Osteocyte (in vitro differentiated cells): ENCODE measurements around the gene PTPRR. TPM values are rescaled to one million over a fixed set of nuclear protein-coding genes. Genes with fewer than 3 reads are reported as not detected.

Experiments used
- DNase-seq: peaks from one replicate; pipeline ENCODE4 v3.0.0; 2021; ENCODE audit warnings: mixed read lengths; ENCODE audit not compliant: unreplicated experiment; ENCODE audit errors: extremely low spot score
- H3K27ac Mint-ChIP-seq: one replicate; pipeline ENCODE4 v1.8.0; 2021; ENCODE audit warnings: mild to moderate bottlenecking, mixed read lengths; ENCODE audit not compliant: unreplicated experiment
- H3K27me3 Mint-ChIP-seq: one replicate; pipeline ENCODE4 v1.8.0; 2021; ENCODE audit warnings: mixed read lengths; ENCODE audit not compliant: unreplicated experiment
- H3K36me3 Mint-ChIP-seq: one replicate; pipeline ENCODE4 v1.8.0; 2021; ENCODE audit warnings: mixed read lengths; ENCODE audit not compliant: unreplicated experiment
- H3K4me1 Mint-ChIP-seq: one replicate; pipeline ENCODE4 v1.8.0; 2021; ENCODE audit warnings: mixed read lengths; ENCODE audit not compliant: unreplicated experiment
- H3K4me3 Mint-ChIP-seq: one replicate; pipeline ENCODE4 v1.8.0; 2021; ENCODE audit warnings: mild to moderate bottlenecking, moderate library complexity, mixed read lengths; ENCODE audit not compliant: unreplicated experiment
- H3K9me3 Mint-ChIP-seq: one replicate; pipeline ENCODE4 v1.8.0; 2021; ENCODE audit warnings: mixed read lengths; ENCODE audit not compliant: unreplicated experiment
- total RNA-seq: library from RNA; stranded (reverse); gene quantifications from 2 replicates; pipeline ENCODE4 v1.2.1, GENCODE V29; 2021
- TF ChIP-seq, protein P1 (sequence below): fragments of 200-600 bp; sonication (generic); IDR thresholded peaks from 2 replicates; pipeline ENCODE4 v1.5.0; 2021; ENCODE audit warnings: antibody characterized with exemption, mild to moderate bottlenecking, moderate library complexity

The PTPRR gene
- total RNA-seq, 1 donor from 2014 or later, result 0.21 TPM

DNA sequence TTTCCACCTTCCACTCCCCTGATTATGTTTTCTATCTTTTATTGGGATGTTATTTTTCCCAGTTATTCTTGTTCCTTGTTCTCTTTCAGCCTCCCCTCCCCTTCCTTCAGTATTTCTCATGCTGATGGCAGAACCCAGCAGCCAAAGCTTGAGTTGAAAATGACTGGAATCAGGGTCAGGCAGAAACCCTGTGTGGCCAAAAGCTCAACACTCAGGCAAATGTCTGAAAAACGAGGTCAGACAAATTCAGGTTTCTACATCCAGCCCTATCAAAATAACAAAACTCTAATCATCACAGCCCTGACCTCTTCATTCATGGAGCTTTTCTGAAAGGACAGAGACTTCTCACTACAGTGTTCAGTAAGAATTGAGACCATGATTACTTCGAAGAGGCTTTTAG lies 134.6 kb downstream of the PTPRR start:
- Mint-ChIP-seq H3K4me3 (no peak overlapping the region), H3K27ac (no peak overlapping the region), H3K27me3 (peaks cover 23% of the 10 kb centered on the region), H3K36me3 (no peaks in the 10 kb centered on the region), H3K4me1 (no peaks in the 10 kb centered on the region), H3K9me3 (no peaks in the 10 kb centered on the region)
- DNase-seq, result no peak
- TF ChIP-seq, protein P1, sequence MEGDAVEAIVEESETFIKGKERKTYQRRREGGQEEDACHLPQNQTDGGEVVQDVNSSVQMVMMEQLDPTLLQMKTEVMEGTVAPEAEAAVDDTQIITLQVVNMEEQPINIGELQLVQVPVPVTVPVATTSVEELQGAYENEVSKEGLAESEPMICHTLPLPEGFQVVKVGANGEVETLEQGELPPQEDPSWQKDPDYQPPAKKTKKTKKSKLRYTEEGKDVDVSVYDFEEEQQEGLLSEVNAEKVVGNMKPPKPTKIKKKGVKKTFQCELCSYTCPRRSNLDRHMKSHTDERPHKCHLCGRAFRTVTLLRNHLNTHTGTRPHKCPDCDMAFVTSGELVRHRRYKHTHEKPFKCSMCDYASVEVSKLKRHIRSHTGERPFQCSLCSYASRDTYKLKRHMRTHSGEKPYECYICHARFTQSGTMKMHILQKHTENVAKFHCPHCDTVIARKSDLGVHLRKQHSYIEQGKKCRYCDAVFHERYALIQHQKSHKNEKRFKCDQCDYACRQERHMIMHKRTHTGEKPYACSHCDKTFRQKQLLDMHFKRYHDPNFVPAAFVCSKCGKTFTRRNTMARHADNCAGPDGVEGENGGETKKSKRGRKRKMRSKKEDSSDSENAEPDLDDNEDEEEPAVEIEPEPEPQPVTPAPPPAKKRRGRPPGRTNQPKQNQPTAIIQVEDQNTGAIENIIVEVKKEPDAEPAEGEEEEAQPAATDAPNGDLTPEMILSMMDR, result no peak

DNA sequence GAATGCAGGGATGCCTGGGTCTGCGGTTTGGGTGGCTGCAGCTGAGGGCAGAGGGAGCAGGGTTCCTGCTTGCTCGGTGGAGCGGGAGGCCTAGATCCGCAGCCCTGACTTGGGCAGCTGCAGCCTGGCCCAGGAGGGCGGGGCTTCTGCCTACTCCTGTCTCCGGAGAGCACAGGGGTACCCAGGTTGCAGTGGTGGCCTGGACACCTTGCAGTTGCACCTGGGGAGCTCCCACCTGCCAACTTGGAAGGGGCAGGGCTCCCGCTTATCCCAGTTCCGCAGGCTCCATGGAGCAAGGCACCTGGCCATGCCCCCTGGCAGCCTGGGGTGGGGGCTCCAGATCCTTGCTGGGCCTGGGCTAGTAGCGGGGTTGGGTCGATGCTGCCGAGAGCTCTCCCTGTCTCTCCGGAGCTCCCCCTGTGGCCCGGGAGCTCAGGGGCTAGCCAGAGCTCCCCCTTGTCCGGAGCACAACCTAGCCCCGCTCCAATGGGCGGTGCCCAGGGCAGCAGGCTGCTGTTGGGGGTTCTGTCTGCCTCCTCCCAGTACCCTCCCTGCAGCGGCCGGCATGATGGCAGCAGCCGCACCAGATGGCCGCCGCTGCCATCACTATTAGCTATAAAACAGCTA lies 136.4 kb downstream of the PTPRR start:
- no peak overlapping the region for H3K4me3 Mint-ChIP-seq
- TF ChIP-seq, protein P1, result no peak
- H3K4me1 Mint-ChIP-seq, result no peaks in the 10 kb centered on the region
- H3K27ac Mint-ChIP-seq, result no peak overlapping the region
- H3K27me3 Mint-ChIP-seq, result peaks cover 11% of the 10 kb centered on the region
- peak; percentile 83 for DNase-seq
- H3K36me3 Mint-ChIP-seq, result no peaks in the 10 kb centered on the region
- H3K9me3 Mint-ChIP-seq, result no peaks in the 10 kb centered on the region

GRCh38 chr12:70783455-70783854 lies 137.1 kb downstream of the PTPRR start:
- no peaks in the 10 kb centered on the region for H3K36me3 Mint-ChIP-seq
- no peaks in the 10 kb centered on the region for H3K9me3 Mint-ChIP-seq
- TF ChIP-seq, protein P1, result no peak
- H3K4me3 Mint-ChIP-seq, result no peak overlapping the region
- no peak for DNase-seq
- no peaks in the 10 kb centered on the region for H3K4me1 Mint-ChIP-seq
- H3K27me3 Mint-ChIP-seq, result peaks cover 11% of the 10 kb centered on the region
- H3K27ac Mint-ChIP-seq, result no peak overlapping the region

- Mint-ChIP-seq H3K27me3 (peaks cover 4% of the 10 kb centered on the region), H3K27ac (no peak overlapping the region), H3K36me3 (no peaks in the 10 kb centered on the region), H3K4me1 (peaks cover 2% of the 10 kb centered on the region), H3K9me3 (no peaks in the 10 kb centered on the region), H3K4me3 (no peak overlapping the region)
- no peak for DNase-seq
- TF ChIP-seq, protein P1, result no peak
Observed at GRCh38 chr12:70779250-70779649, 141.3 kb downstream of the PTPRR start.

- Mint-ChIP-seq H3K27ac (no peak overlapping the region), H3K9me3 (no peaks in the 10 kb centered on the region), H3K4me1 (peaks cover 9% of the 10 kb centered on the region), H3K4me3 (no peak overlapping the region), H3K36me3 (no peaks in the 10 kb centered on the region), H3K27me3 (peaks cover 2% of the 10 kb centered on the region)
- TF ChIP-seq, protein P1, result no peak
- no peak for DNase-seq
Observed at GRCh38 chr12:70774055-70774454, 146.5 kb downstream of the PTPRR start.
